ENCODE measurements around the gene NUMB. TPM values are rescaled to one million over a fixed set of nuclear protein-coding genes. Genes with fewer than 3 reads are reported as not detected.

The NUMB gene
- total RNA-seq, 1 donor = 52.3 TPM

GRCh38 chr14:73276836-73277235, 181.5 kb downstream of the NUMB start:
- TF ChIP-seq CTCF (IDR thresholded peaks at IDR 0.05; ENCODE audit: insufficient read depth, low read length) = no peak
- DNase-seq (ENCODE audit: low read depth) = no peak
- H3K4me3 ChIP-seq (ENCODE audit: low read depth, low read length) = no peak overlapping the region

GRCh38 chr14:73273799-73274198, 184.5 kb downstream of the NUMB start:
- no peak for TF ChIP-seq CTCF (IDR thresholded peaks at IDR 0.05; ENCODE audit: insufficient read depth, low read length)
- H3K4me3 ChIP-seq (ENCODE audit: low read depth, low read length) = no peak overlapping the region
- no peak for DNase-seq (ENCODE audit: low read depth)

GRCh38 chr14:73272393-73272792, 186.0 kb downstream of the NUMB start:
- DNase-seq (ENCODE audit: low read depth) = no peak
- TF ChIP-seq CTCF (IDR thresholded peaks at IDR 0.05; ENCODE audit: insufficient read depth, low read length) = no peak
- no peak overlapping the region for H3K4me3 ChIP-seq (ENCODE audit: low read depth, low read length)

GRCh38 chr14:73269729-73270531, 188.4 kb downstream of the NUMB start:
- no peak for TF ChIP-seq CTCF (IDR thresholded peaks at IDR 0.05; ENCODE audit: insufficient read depth, low read length)
- peak overlapping the region; percentile 41 for H3K4me3 ChIP-seq (ENCODE audit: low read depth, low read length)
- DNase-seq (ENCODE audit: low read depth) = peak; percentile 35

- no peak overlapping the region for H3K4me3 ChIP-seq (ENCODE audit: low read depth, low read length)
- TF ChIP-seq CTCF (IDR thresholded peaks at IDR 0.05; ENCODE audit: insufficient read depth, low read length) = no peak
- no peak for DNase-seq (ENCODE audit: low read depth)
Measured at GRCh38 chr14:73267474-73267873, 190.9 kb downstream of the NUMB start.

- DNase-seq (ENCODE audit: low read depth) = no peak
- H3K4me3 ChIP-seq (ENCODE audit: low read depth, low read length) = no peak overlapping the region
- TF ChIP-seq CTCF (IDR thresholded peaks at IDR 0.05; ENCODE audit: insufficient read depth, low read length) = no peak
Measured at GRCh38 chr14:73266317-73266716, 192.0 kb downstream of the NUMB start.

- H3K4me3 ChIP-seq (ENCODE audit: low read depth, low read length) = no peak overlapping the region
- DNase-seq (ENCODE audit: low read depth) = no peak
- TF ChIP-seq CTCF (IDR thresholded peaks at IDR 0.05; ENCODE audit: insufficient read depth, low read length) = no peak
Measured at GRCh38 chr14:73265721-73266046, 192.7 kb downstream of the NUMB start.

Data from fibroblast of the aortic adventitia (primary cell).